GM23338 (cell line): ENCODE measurements around the gene BIRC3. TPM values are rescaled to one million over a fixed set of nuclear protein-coding genes. Genes with fewer than 3 reads are reported as not detected.

Source experiments
- ATAC-seq: fragments of 200-7000 bp; cut with Tn5 transposase; 3 replicates; pipeline ENCODE4 v1.9.1; 2020
- DNase-seq: peaks from one replicate; pipeline ENCODE4 v3.0.0-alpha.2; 2015; ENCODE audit warnings: low spot score
- H2AFZ ChIP-seq: fragments of 200-600 bp; sonication (generic); 2 replicates; pipeline ENCODE4 v1.8.0; 2016; ENCODE audit warnings: antibody characterized with exemption, mild to moderate bottlenecking, moderate library complexity
- H3F3A ChIP-seq: fragments of 200-600 bp; sonication (generic); replicated peaks from 2 replicates; pipeline ENCODE4 v1.8.0; 2017; ENCODE audit warnings: antibody characterized with exemption, mixed run types, low read depth
- H3K27ac ChIP-seq: fragments of 200-600 bp; sonication (generic); 2 replicates; pipeline ENCODE4 v1.6.1; 2016; ENCODE audit warnings: low read depth
- H3K27me3 ChIP-seq: fragments of 200-600 bp; sonication (generic); 2 replicates; pipeline ENCODE4 v1.8.0; 2016; ENCODE audit warnings: mild to moderate bottlenecking, mixed run types, moderate library complexity; ENCODE audit not compliant: insufficient read depth
- H3K36me3 ChIP-seq: fragments of 200-600 bp; sonication (generic); 2 replicates; pipeline ENCODE4 v1.8.0; 2016; ENCODE audit warnings: mild to moderate bottlenecking; ENCODE audit not compliant: insufficient read depth
- H3K4me1 ChIP-seq: fragments of 200-600 bp; sonication (generic); 2 replicates; pipeline ENCODE4 v1.8.0; 2016; ENCODE audit warnings: mild to moderate bottlenecking, moderate library complexity; ENCODE audit not compliant: insufficient read depth
- H3K4me2 ChIP-seq: fragments of 200-600 bp; sonication (generic); 2 replicates; pipeline ENCODE4 v1.7.1; 2017; ENCODE audit warnings: mixed run types
- H3K4me3 ChIP-seq: fragments of 200-600 bp; sonication (generic); 2 replicates; pipeline ENCODE4 v1.6.1; 2016; ENCODE audit warnings: mixed run types
- H3K79me2 ChIP-seq: fragments of 200-600 bp; sonication (generic); replicated peaks from 2 replicates; pipeline ENCODE4 v1.8.0; 2017; ENCODE audit warnings: mild to moderate bottlenecking; ENCODE audit not compliant: insufficient read depth
- H3K9me2 ChIP-seq: fragments of 200-600 bp; sonication (generic); 2 replicates; pipeline ENCODE4 v1.8.0; 2017; ENCODE audit not compliant: insufficient read depth
- H4K20me1 ChIP-seq: fragments of 200-600 bp; sonication (generic); replicated peaks from 2 replicates; pipeline ENCODE4 v1.8.0; 2017; ENCODE audit warnings: mild to moderate bottlenecking; ENCODE audit not compliant: insufficient read depth
- H3K27ac Mint-ChIP-seq: 2 replicates; pipeline ENCODE4 v1.8.0; 2020; ENCODE audit warnings: inconsistent platforms, mild to moderate bottlenecking, moderate library complexity, mixed read lengths
- H3K27me3 Mint-ChIP-seq: 3 replicates; pipeline ENCODE4 v1.8.0; 2022; ENCODE audit warnings: low read depth, mild to moderate bottlenecking, moderate library complexity, mixed read lengths, inconsistent platforms; ENCODE audit not compliant: insufficient read depth, poor library complexity
- H3K36me3 Mint-ChIP-seq: 3 replicates; pipeline ENCODE4 v1.8.0; 2021; ENCODE audit warnings: low read depth, mild to moderate bottlenecking, inconsistent platforms, moderate library complexity, mixed read lengths
- H3K4me1 Mint-ChIP-seq: 3 replicates; pipeline ENCODE4 v1.8.0; 2020; ENCODE audit warnings: mild to moderate bottlenecking, inconsistent platforms, mixed read lengths
- H3K4me3 Mint-ChIP-seq: 3 replicates; pipeline ENCODE4 v1.8.0; 2021; ENCODE audit warnings: moderate library complexity, mild to moderate bottlenecking, inconsistent platforms, mixed read lengths
- H3K9me3 Mint-ChIP-seq: 3 replicates; pipeline ENCODE4 v1.8.0; 2020; ENCODE audit warnings: moderate library complexity, mild to moderate bottlenecking, inconsistent platforms, mixed read lengths
- CREB1 ChIP-seq: fragments of 250-450 bp; sonication (Bioruptor Pico); IDR thresholded peaks from 2 replicates; pipeline ENCODE4 v1.5.0; 2020; ENCODE audit warnings: low read depth, mild to moderate bottlenecking, moderate library complexity
- CTCF ChIP-seq, 2 experiments: fragments of 200-600 bp in 1 of 2; sonication (generic) in 1 of 2; conservative IDR thresholded peaks; 2 replicates each; pipeline versions ENCODE4 v1.5.1 to v1.6.1; 2016 to 2017; ENCODE audit warnings: antibody characterized with exemption in 2 of 2, low read depth in 2 of 2, mild to moderate bottlenecking in 2 of 2, moderate library complexity in 1 of 2
- ETS1 ChIP-seq: IDR thresholded peaks from 2 replicates; pipeline ENCODE4 v1.6.1; 2016; ENCODE audit warnings: antibody characterized with exemption
- EZH2 ChIP-seq: fragments of 200-600 bp; sonication (generic); IDR thresholded peaks from one replicate; pipeline ENCODE4 v1.8.0; 2017; ENCODE audit warnings: antibody characterized with exemption, mild to moderate bottlenecking, low read depth; ENCODE audit not compliant: unreplicated experiment
- EZH2phosphoT487 ChIP-seq: fragments of 200-600 bp; sonication (generic); IDR thresholded peaks from one replicate; pipeline ENCODE4 v1.8.1; 2018; ENCODE audit warnings: antibody characterized with exemption; ENCODE audit not compliant: unreplicated experiment
- JUNB ChIP-seq: IDR thresholded peaks from one replicate; pipeline ENCODE4 v1.6.1; 2016; ENCODE audit warnings: antibody characterized with exemption; ENCODE audit not compliant: unreplicated experiment
- NANOG ChIP-seq: IDR thresholded peaks from 2 replicates; pipeline ENCODE4 v1.6.1; 2016; ENCODE audit warnings: antibody characterized with exemption, borderline replicate concordance
- POLR2AphosphoS5 ChIP-seq: IDR thresholded peaks from 2 replicates; pipeline ENCODE4 v1.6.1; 2016; ENCODE audit warnings: antibody characterized with exemption, low read depth
- REST ChIP-seq: IDR thresholded peaks from one replicate; pipeline ENCODE4 v1.6.1; 2018; ENCODE audit warnings: antibody characterized with exemption; ENCODE audit not compliant: unreplicated experiment
- STAT1 ChIP-seq: IDR thresholded peaks from one replicate; pipeline ENCODE4 v1.6.1; 2016; ENCODE audit warnings: antibody characterized with exemption; ENCODE audit not compliant: unreplicated experiment
- ZNF114 ChIP-seq: fragments of 250-450 bp; sonication (Bioruptor Pico); IDR thresholded peaks from 2 replicates; pipeline ENCODE4 v1.5.0; 2020; ENCODE audit warnings: mild to moderate bottlenecking, moderate library complexity
- ZNF331 ChIP-seq: fragments of 250-450 bp; sonication (Bioruptor Pico); IDR thresholded peaks from 2 replicates; pipeline ENCODE4 v1.5.0; 2020; ENCODE audit warnings: low read depth, mild to moderate bottlenecking, moderate library complexity
- ZNF462 ChIP-seq: fragments of 250-450 bp; sonication (Bioruptor Pico); IDR thresholded peaks from 2 replicates; pipeline ENCODE4 v1.5.0; 2020; ENCODE audit warnings: mild to moderate bottlenecking, moderate library complexity
- polyA plus RNA-seq: library from polyadenylated mRNA; unstranded; fragments of >200 nt; fragmentation: Nextera tagmentation; extraction: Ambion mirVana; gene quantifications from 2 replicates; pipeline ENCODE4 v1.2.1, GENCODE V29; 2016
- total RNA-seq: library from RNA; depleted of rRNA; stranded (reverse); fragments of >200 nt; shearing (Covaris generic); gene quantifications from 2 replicates; pipeline ENCODE4 v1.2.3, GENCODE V29; 2014

The BIRC3 gene
- total and polyA plus RNA-seq, 2 experiments from 2014 or later = 0.03 TPM; not detected in 1

DNA sequence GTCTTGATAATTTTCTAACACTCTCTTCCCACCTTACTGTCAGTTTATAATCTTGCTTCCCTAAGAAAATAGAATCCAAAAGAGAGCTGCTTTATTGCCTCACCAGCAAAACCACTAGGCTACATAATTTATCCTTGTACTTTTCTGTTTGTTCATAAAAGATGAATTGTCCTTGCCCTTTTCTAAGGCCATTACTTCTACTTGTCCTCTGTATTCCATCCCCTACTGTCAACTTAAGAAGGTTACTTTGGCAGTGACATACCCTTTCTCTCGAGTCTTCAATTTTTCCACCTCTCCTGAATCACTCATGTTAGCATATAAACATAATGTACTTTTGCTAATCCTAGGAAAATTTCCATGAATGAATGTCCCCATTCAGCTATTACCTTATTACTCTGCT lies 47.7 kb downstream of the BIRC3 start:
- H3K27ac ChIP-seq = no peak overlapping the region
- Mint-ChIP-seq H3K4me3 (no peak overlapping the region), H3K9me3 (no peaks in the 10 kb centered on the region), H3K27ac (no peak overlapping the region), H3K4me1 (no peaks in the 10 kb centered on the region), H3K27me3 (no peaks in the 10 kb centered on the region), H3K36me3 (peaks cover 45% of the 10 kb centered on the region)
- DNase-seq = no peak
- no peaks in the 10 kb centered on the region for H3K27me3 ChIP-seq
- H3F3A ChIP-seq = no peaks in the 10 kb centered on the region
- H3K4me1 ChIP-seq = no peaks in the 10 kb centered on the region
- peaks cover 9% of the 10 kb centered on the region for H3K36me3 ChIP-seq
- H4K20me1 ChIP-seq = no peaks in the 10 kb centered on the region
- TF ChIP-seq CREB1 (no peak), POLR2AphosphoS5 (no peak), ZNF114 (CRISPR knock-in tag) (no peak), EZH2phosphoT487 (no peak), JUNB (no peak), EZH2 (no peak), NANOG (no peak), STAT1 (no peak), CTCF (conservative IDR thresholded peaks at IDR 0.05; ENCODE audit: low read depth in 2 of 2) (no peak), REST (no peak), ETS1 (no peak), ZNF331 (no peak), ZNF462 (CRISPR knock-in tag) (no peak)
- no peak overlapping the region for H3K4me2 ChIP-seq
- no peak for ATAC-seq
- H2AFZ ChIP-seq = no peak overlapping the region
- no peaks in the 10 kb centered on the region for H3K9me2 ChIP-seq
- no peak overlapping the region for H3K4me3 ChIP-seq
- no peaks in the 10 kb centered on the region for H3K79me2 ChIP-seq
